ENCODE results near the gene TMED6. TPM values are rescaled to one million over a fixed set of nuclear protein-coding genes. Genes with fewer than 3 reads are reported as not detected.

Gene TMED6
- total RNA-seq (2022) (0.51 and 1.2 TPM in 2 replicates), Bru-seq, nascent RNA (percentile 52 among the genes with signal in this experiment), BruChase-seq, experiment 1, labeled RNA remaining after a 6-hour chase (percentile 67 among the genes with signal in this experiment), BruChase-seq, experiment 2, labeled RNA remaining after a 2-hour chase (percentile 55 among the genes with signal in this experiment)
- long read RNA-seq = 0 reads

- H3K27ac Mint-ChIP-seq (ENCODE audit: low read depth, unreplicated experiment) = no peak within 1 kb of the TSS
These were observed at the start of gene TMED6 for GRCh38 chr16:69351309-69352027. Gene TMED6, minus strand, starts transcription at chr16:69351786. Its CDS starts 33 bp downstream, at chr16:69351753.

GRCh38 chr16:69399361-69399760 is 47.8 kb upstream of the TMED6 start:
- no peaks in the 10 kb centered on the region for H3K36me3 Mint-ChIP-seq (ENCODE audit: insufficient read depth, unreplicated experiment)
- CTCF ChIA-PET = interaction anchor here (0.6 to 2.1 kb wide), 5 partner anchors 9 to 355 kb away, joined by 3 to 8 read pairs (median 3); partner anchors contain the start of gene NOB1
- no peak for DNase-seq (ENCODE audit: unreplicated experiment)
- no peak for TF ChIP-seq CTCF (IDR thresholded peaks at IDR 0.05; ENCODE audit: unreplicated experiment)
- H3K9me3 Mint-ChIP-seq (ENCODE audit: unreplicated experiment) = no peaks in the 10 kb centered on the region
- H3K4me3 Mint-ChIP-seq (ENCODE audit: unreplicated experiment) = no peak overlapping the region
- POLR2A ChIA-PET = interaction anchor here (1.1 to 1.5 kb wide), 3 partner anchors 11 to 146 kb away, joined by 3 to 5 read pairs (median 4); partner anchors contain the start of gene CYB5B
- H3K27ac Mint-ChIP-seq (ENCODE audit: low read depth, unreplicated experiment) = no peak overlapping the region
- BruUV-seq (replicated peaks) = no TSS peak
- H3K27me3 Mint-ChIP-seq (ENCODE audit: insufficient read depth, unreplicated experiment) = no peaks in the 10 kb centered on the region
- intact Hi-C loops (cut with micrococcal nuclease) = loop anchor here (1.0 to 5.0 kb wide), 2 partner anchors 48 to 242 kb away; no protein-coding TSS in a partner anchor
- peaks cover 22% of the 10 kb centered on the region for H3K4me1 Mint-ChIP-seq (ENCODE audit: insufficient read depth, unreplicated experiment)

More at GRCh38 chr16:69351309-69352027, at the start of gene TMED6:
- CTCF ChIA-PET = interaction anchor here (0.7 kb wide), 1 partner anchor 218 kb away, joined by 5 read pairs; no protein-coding TSS in a partner anchor
- Mint-ChIP-seq H3K9me3 (ENCODE audit: unreplicated experiment) (no peaks in the 10 kb centered on the region), H3K4me1 (ENCODE audit: insufficient read depth, unreplicated experiment) (no peaks in the 10 kb centered on the region), H3K4me3 (ENCODE audit: unreplicated experiment) (no peak within 1 kb of the TSS), H3K36me3 (ENCODE audit: insufficient read depth, unreplicated experiment) (peaks cover 49% of the 10 kb centered on the region), H3K27me3 (ENCODE audit: insufficient read depth, unreplicated experiment) (no peaks in the 10 kb centered on the region)
- intact Hi-C loops (cut with micrococcal nuclease) = no loop called here
- TF ChIP-seq CTCF (IDR thresholded peaks at IDR 0.05; ENCODE audit: unreplicated experiment) = no peak
- BruUV-seq (replicated peaks) = no TSS peak
- no peak for DNase-seq (ENCODE audit: unreplicated experiment)
- POLR2A ChIA-PET = interaction anchor here (0.6 to 2.2 kb wide), 2 partner anchors 10 to 1118 kb away, joined by 3 to 12 read pairs; no protein-coding TSS in a partner anchor

- TF ChIP-seq CTCF (IDR thresholded peaks at IDR 0.05; ENCODE audit: unreplicated experiment) = peak; percentile 25
- H3K4me3 Mint-ChIP-seq (ENCODE audit: unreplicated experiment) = no peak overlapping the region
- H3K9me3 Mint-ChIP-seq (ENCODE audit: unreplicated experiment) = no peaks in the 10 kb centered on the region
- DNase-seq (ENCODE audit: unreplicated experiment) = peak; percentile 76
- CTCF ChIA-PET = interaction anchor here (0.6 to 3.4 kb wide), 6 partner anchors 11 to 532 kb away, joined by 3 to 13 read pairs (median 6); partner anchors contain the start of gene NOB1
- no TSS peak for BruUV-seq (replicated peaks)
- intact Hi-C loops (cut with micrococcal nuclease) = loop anchor here (1.0 to 5.0 kb wide), 2 partner anchors 49 to 311 kb away; no protein-coding TSS in a partner anchor
- H3K36me3 Mint-ChIP-seq (ENCODE audit: insufficient read depth, unreplicated experiment) = no peaks in the 10 kb centered on the region
- H3K27me3 Mint-ChIP-seq (ENCODE audit: insufficient read depth, unreplicated experiment) = no peaks in the 10 kb centered on the region
- POLR2A ChIA-PET = interaction anchor here (0.7 to 2.8 kb wide), 4 partner anchors 64 to 216 kb away, joined by 3 to 23 read pairs (median 7); partner anchors contain the start of gene NFAT5
- no peak overlapping the region for H3K27ac Mint-ChIP-seq (ENCODE audit: low read depth, unreplicated experiment)
- H3K4me1 Mint-ChIP-seq (ENCODE audit: insufficient read depth, unreplicated experiment) = peaks cover 17% of the 10 kb centered on the region
These were observed 46.4 kb upstream of the TMED6 start for GRCh38 chr16:69397821-69398521.
